Measurements from ENCODE around the gene DPYSL3.

Gene DPYSL3

GRCh38 chr5:147504011-147504410 is 5.9 kb downstream of the DPYSL3 start:
- no peak for DNase-seq (ENCODE audit: extremely low read depth, insufficient read length)
- TF ChIP-seq CTCF (IDR thresholded peaks at IDR 0.05; ENCODE audit: insufficient read depth, low read length, poor library complexity, severe bottlenecking): no peak

GRCh38 chr5:147490989-147491388 is 18.9 kb downstream of the DPYSL3 start:
- no peak overlapping the region for H3K4me3 ChIP-seq (replicated peaks; ENCODE audit: low read depth, low read length)

More at GRCh38 chr5:147504011-147504410, 5.9 kb downstream of the DPYSL3 start:
- no peaks in the 10 kb centered on the region for H3K36me3 ChIP-seq (ENCODE audit: control insufficient read depth, insufficient read depth, low read length)
- H3K4me3 ChIP-seq (replicated peaks; ENCODE audit: low read depth, low read length): no peak overlapping the region
- no peaks in the 10 kb centered on the region for H3K27me3 ChIP-seq (replicated peaks; ENCODE audit: control insufficient read depth, insufficient read depth, low read length)

GRCh38 chr5:147487031-147487750 is 22.7 kb downstream of the DPYSL3 start:
- Histone ChIP-seq H3K36me3 (ENCODE audit: control insufficient read depth, insufficient read depth, low read length) (no peaks in the 10 kb centered on the region), H3K4me3 (replicated peaks; ENCODE audit: low read depth, low read length) (no peak overlapping the region), H3K27me3 (replicated peaks; ENCODE audit: control insufficient read depth, insufficient read depth, low read length) (no peaks in the 10 kb centered on the region)
- no peak for TF ChIP-seq CTCF (IDR thresholded peaks at IDR 0.05; ENCODE audit: insufficient read depth, low read length, poor library complexity, severe bottlenecking)
- DNase-seq (ENCODE audit: extremely low read depth, insufficient read length): no peak

More at GRCh38 chr5:147490989-147491388, 18.9 kb downstream of the DPYSL3 start:
- no peaks in the 10 kb centered on the region for H3K36me3 ChIP-seq (ENCODE audit: control insufficient read depth, insufficient read depth, low read length)
- no peak for TF ChIP-seq CTCF (IDR thresholded peaks at IDR 0.05; ENCODE audit: insufficient read depth, low read length, poor library complexity, severe bottlenecking)
- DNase-seq (ENCODE audit: extremely low read depth, insufficient read length): no peak
- H3K27me3 ChIP-seq (replicated peaks; ENCODE audit: control insufficient read depth, insufficient read depth, low read length): no peaks in the 10 kb centered on the region

GRCh38 chr5:147485814-147486213 is 24.1 kb downstream of the DPYSL3 start:
- no peaks in the 10 kb centered on the region for H3K36me3 ChIP-seq (ENCODE audit: control insufficient read depth, insufficient read depth, low read length)
- no peak for TF ChIP-seq CTCF (IDR thresholded peaks at IDR 0.05; ENCODE audit: insufficient read depth, low read length, poor library complexity, severe bottlenecking)
- DNase-seq (ENCODE audit: extremely low read depth, insufficient read length): no peak

GRCh38 chr5:147485046-147485445 is 24.8 kb downstream of the DPYSL3 start:
- Histone ChIP-seq H3K36me3 (ENCODE audit: control insufficient read depth, insufficient read depth, low read length) (no peaks in the 10 kb centered on the region), H3K27me3 (replicated peaks; ENCODE audit: control insufficient read depth, insufficient read depth, low read length) (no peaks in the 10 kb centered on the region), H3K4me3 (replicated peaks; ENCODE audit: low read depth, low read length) (no peak overlapping the region)
- no peak for DNase-seq (ENCODE audit: extremely low read depth, insufficient read length)
- TF ChIP-seq CTCF (IDR thresholded peaks at IDR 0.05; ENCODE audit: insufficient read depth, low read length, poor library complexity, severe bottlenecking): no peak

More at GRCh38 chr5:147485814-147486213, 24.1 kb downstream of the DPYSL3 start:
- no peak overlapping the region for H3K4me3 ChIP-seq (replicated peaks; ENCODE audit: low read depth, low read length)
- H3K27me3 ChIP-seq (replicated peaks; ENCODE audit: control insufficient read depth, insufficient read depth, low read length): no peaks in the 10 kb centered on the region

- H3K36me3 ChIP-seq (ENCODE audit: control insufficient read depth, insufficient read depth, low read length): no peaks in the 10 kb centered on the region
- TF ChIP-seq CTCF (IDR thresholded peaks at IDR 0.05; ENCODE audit: insufficient read depth, low read length, poor library complexity, severe bottlenecking): no peak
- H3K4me3 ChIP-seq (replicated peaks; ENCODE audit: low read depth, low read length): no peak overlapping the region
- DNase-seq (ENCODE audit: extremely low read depth, insufficient read length): no peak
- H3K27me3 ChIP-seq (replicated peaks; ENCODE audit: control insufficient read depth, insufficient read depth, low read length): no peaks in the 10 kb centered on the region
These were observed 25.2 kb downstream of the DPYSL3 start for GRCh38 chr5:147484708-147485020.
